NB4 (cell line): Measurements from ENCODE around the gene GNG2.

Source experiments
- DNase-seq: peaks from one replicate; pipeline ENCODE4 v3.0.0; 2010; ENCODE audit warnings: low read depth
- H3K4me3 ChIP-seq: one replicate; pipeline ENCODE4 v1.5.1; 2011; ENCODE audit warnings: mild to moderate bottlenecking, low read depth, low read length, moderate library complexity
- MYC ChIP-seq: IDR thresholded peaks from 2 replicates; pipeline ENCODE4 v1.6.1; 2011; ENCODE audit warnings: low read depth, low read length
- POLR2A ChIP-seq: IDR thresholded peaks from 2 replicates; pipeline ENCODE4 v1.6.1; 2011; ENCODE audit warnings: mild to moderate bottlenecking; ENCODE audit not compliant: insufficient read length; ENCODE audit errors: extremely low read depth
- TF ChIP-seq, protein P1 (sequence below): IDR thresholded peaks from one replicate; pipeline ENCODE4 v1.5.1; 2012; ENCODE audit warnings: low read depth, low read length
- TF ChIP-seq, protein P2 (sequence below): IDR thresholded peaks from 2 replicates; pipeline ENCODE4 v1.6.1; 2011; ENCODE audit warnings: low read depth, low read length

The GNG2 gene

DNA sequence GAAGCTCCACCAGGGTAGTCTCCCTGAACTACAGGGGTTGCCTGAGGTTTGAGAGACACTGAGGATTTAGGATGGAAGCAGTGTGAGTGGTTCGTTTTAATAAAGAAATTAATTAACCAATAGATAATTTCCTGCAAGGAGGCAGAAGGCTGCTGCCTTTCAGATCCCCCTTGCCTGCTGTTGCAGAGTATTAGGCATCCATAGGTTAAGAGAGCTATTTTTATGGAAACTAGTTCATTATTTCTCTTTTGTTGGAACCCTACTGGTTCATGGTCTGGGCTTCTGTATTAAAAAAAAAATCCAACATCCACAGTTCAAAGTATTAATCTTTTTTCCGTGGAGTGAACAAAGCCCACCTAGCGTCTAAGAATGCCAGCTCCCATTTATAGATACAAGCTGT lies 78.4 kb downstream of the GNG2 start:
- TF ChIP-seq, protein P1, sequence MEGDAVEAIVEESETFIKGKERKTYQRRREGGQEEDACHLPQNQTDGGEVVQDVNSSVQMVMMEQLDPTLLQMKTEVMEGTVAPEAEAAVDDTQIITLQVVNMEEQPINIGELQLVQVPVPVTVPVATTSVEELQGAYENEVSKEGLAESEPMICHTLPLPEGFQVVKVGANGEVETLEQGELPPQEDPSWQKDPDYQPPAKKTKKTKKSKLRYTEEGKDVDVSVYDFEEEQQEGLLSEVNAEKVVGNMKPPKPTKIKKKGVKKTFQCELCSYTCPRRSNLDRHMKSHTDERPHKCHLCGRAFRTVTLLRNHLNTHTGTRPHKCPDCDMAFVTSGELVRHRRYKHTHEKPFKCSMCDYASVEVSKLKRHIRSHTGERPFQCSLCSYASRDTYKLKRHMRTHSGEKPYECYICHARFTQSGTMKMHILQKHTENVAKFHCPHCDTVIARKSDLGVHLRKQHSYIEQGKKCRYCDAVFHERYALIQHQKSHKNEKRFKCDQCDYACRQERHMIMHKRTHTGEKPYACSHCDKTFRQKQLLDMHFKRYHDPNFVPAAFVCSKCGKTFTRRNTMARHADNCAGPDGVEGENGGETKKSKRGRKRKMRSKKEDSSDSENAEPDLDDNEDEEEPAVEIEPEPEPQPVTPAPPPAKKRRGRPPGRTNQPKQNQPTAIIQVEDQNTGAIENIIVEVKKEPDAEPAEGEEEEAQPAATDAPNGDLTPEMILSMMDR = no peak
- TF ChIP-seq, protein P2, sequence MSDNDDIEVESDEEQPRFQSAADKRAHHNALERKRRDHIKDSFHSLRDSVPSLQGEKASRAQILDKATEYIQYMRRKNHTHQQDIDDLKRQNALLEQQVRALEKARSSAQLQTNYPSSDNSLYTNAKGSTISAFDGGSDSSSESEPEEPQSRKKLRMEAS = no peak
- TF ChIP-seq POLR2A (no peak), MYC (no peak)
- no peak for DNase-seq
- no peak overlapping the region for H3K4me3 ChIP-seq

DNA sequence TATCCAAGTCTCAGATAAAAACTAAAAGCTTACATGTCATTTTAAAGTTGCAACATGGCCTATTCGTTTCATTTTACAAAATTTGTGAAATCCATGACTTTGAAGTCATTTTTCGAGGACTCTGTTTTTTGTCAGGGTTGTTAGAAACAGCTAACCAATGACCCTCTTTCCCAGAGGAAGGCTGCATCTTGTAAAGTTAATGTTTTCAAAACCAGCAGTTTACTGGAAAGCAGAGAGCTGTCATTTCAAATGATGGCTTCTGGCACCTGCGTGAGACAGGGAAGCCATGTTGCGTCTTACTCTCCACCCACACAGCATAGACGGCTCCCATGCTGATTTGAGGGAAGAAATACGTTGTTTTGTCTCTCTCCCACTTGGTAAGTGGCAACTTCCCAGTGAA lies 78.8 kb downstream of the GNG2 start:
- no peak for DNase-seq
- TF ChIP-seq POLR2A = no peak
- H3K4me3 ChIP-seq = no peak overlapping the region

GRCh38 chr14:51939755-51940301 lies 79.4 kb downstream of the GNG2 start:
- TF ChIP-seq, protein P1 = no peak
- no peak for DNase-seq

DNA sequence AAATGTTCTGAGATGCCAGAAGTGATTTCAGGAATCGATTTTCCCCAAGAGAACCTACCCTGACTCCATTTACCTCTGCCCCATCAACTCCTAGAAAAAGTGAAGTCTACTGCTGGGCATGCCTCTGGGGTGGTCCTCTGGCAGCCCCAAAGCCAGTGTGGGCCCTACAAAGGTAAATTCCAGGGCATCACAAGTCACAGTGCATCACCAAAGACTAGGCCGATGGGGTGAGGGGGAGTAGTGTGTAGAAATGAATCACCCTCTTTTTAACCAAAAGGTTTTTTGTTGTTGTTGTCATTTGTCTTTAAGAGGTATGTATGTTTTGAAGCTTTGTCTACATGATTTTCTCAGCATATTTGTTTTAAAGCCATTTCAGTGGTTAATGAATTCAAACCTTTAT lies 82.6 kb downstream of the GNG2 start:
- H3K4me3 ChIP-seq = no peak overlapping the region
- no peak for TF ChIP-seq POLR2A
- TF ChIP-seq, protein P2 = no peak
- no peak for DNase-seq

More at GRCh38 chr14:51939755-51940301, 79.4 kb downstream of the GNG2 start:
- no peak overlapping the region for H3K4me3 ChIP-seq

DNA sequence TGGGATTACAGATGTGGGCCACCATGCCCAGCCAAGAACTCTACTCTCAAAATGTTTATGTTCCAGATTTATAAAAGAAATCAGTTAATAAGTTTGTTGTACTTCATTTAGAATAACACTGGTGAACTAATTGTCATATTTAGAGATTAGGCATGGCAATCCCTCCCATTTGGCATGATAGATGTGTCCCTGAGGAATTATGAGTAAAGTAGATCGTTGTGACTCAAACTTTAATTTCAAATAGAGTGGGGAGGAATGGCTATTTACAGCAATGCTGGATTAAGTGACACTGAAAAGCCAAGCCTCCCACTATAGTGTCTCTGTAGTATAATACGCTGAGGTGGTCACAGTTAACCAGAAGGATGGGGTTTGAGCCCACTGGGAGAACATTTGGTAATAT lies 89.6 kb downstream of the GNG2 start:
- no peak for DNase-seq
- H3K4me3 ChIP-seq = no peak overlapping the region
- TF ChIP-seq, protein P2 = no peak
- TF ChIP-seq POLR2A (no peak), MYC (no peak)
- TF ChIP-seq, protein P1 = no peak

DNA sequence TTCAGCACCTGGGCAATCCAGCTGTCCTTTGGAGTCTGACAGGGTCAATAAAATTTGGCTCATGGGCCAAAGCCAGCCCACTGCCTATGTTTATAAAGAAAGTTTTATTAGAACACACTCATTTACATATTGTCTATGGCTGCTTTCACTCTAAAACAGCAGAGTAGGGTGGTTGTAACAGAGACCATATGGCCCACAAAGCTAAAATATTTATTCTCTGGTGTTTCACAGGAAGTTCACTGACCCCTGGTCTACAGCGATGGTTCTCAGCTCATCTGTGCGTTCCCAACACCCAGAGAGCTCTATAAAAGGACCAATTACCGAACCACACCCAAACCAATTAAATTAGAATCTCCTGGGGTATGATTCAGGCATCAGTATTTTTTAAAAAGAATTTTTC lies 91.2 kb downstream of the GNG2 start:
- no peak for DNase-seq
- TF ChIP-seq POLR2A (no peak), MYC (no peak)
- TF ChIP-seq, protein P1 = no peak
- TF ChIP-seq, protein P2 = no peak
- H3K4me3 ChIP-seq = no peak overlapping the region

- H3K4me3 ChIP-seq = no peak overlapping the region
- DNase-seq = no peak
- TF ChIP-seq POLR2A (no peak), MYC (no peak)
- TF ChIP-seq, protein P2 = no peak
- TF ChIP-seq, protein P1 = no peak
These were observed 93.6 kb downstream of the GNG2 start for GRCh38 chr14:51954031-51954430.
